GM12878 (cell line): ENCODE measurements around the gene DTNBP1. TPM values are rescaled to one million over a fixed set of nuclear protein-coding genes. Genes with fewer than 3 reads are reported as not detected.

Experiments
- ATAC-seq: fragments of 200-7000 bp; cut with Tn5 transposase; 3 replicates; pipeline ENCODE4 v1.9.1; 2020; ENCODE audit warnings: mild to moderate bottlenecking, moderate library complexity
- BruUV-seq: library from RNA; stranded (reverse); fragments of 400-500 nt; replicated peaks from 2 replicates; lab custom pipeline; 2021; lab: Mats Ljungman, UMichigan
- CTCF ChIA-PET: fragments of 300-600 bp; sonication (Branson Sonifier 250); formaldehyde crosslinking; extraction: SDS; loops from one replicate; lab custom pipeline; 2021; ENCODE audit warnings: inconsistent platforms; lab: Yijun Ruan, JAX
- POLR2A ChIA-PET: fragments of 350-600 bp; formaldehyde crosslinking; extraction: SDS; loops from one replicate; lab custom pipeline; 2021; ENCODE audit warnings: inconsistent platforms; lab: Charles Lee
- RAD21 ChIA-PET: fragments of 300-600 bp; sonication (Branson Sonifier 250); formaldehyde crosslinking; loops from one replicate; lab custom pipeline; 2023; ENCODE audit warnings: antibody characterized with exemption; ENCODE audit not compliant: unreplicated experiment; lab: Charles Lee
- SMC1A ChIA-PET: fragments of 300-600 bp; sonication (Branson Sonifier 250); formaldehyde crosslinking; loops from one replicate; lab custom pipeline; 2023; ENCODE audit not compliant: unreplicated experiment, uncharacterized antibody; lab: Charles Lee
- DNase-seq: peaks from one replicate; pipeline ENCODE4 v3.0.0-alpha.2; 2011; ENCODE audit warnings: low read depth, low spot score
- FAIRE-seq: peaks from 3 replicates; lab custom pipeline; 2011; peaks lifted over from hg19 to GRCh38; lab: Jason Lieb, UNC
- H2AFZ ChIP-seq: 2 replicates; pipeline ENCODE4 v1.6.0; 2011; ENCODE audit warnings: low read depth, low read length, control low read depth; ENCODE audit not compliant: control insufficient read depth
- H3K27ac ChIP-seq: 2 replicates; pipeline ENCODE4 v1.5.1; 2011; ENCODE audit warnings: control low read depth; ENCODE audit not compliant: control insufficient read depth, insufficient read depth
- H3K27me3 ChIP-seq, 2 experiments: replicated peaks in 1 of 2; 2 replicates each; pipeline versions ENCODE4 v1.6.0 to v1.6.1; 2011; ENCODE audit warnings: low read length in 1 of 2; ENCODE audit not compliant: control insufficient read depth in 2 of 2, insufficient read depth in 2 of 2
- H3K36me3 ChIP-seq, 2 experiments: 2 replicates each; pipeline ENCODE4 v1.5.1; 2011; ENCODE audit warnings: low read length in 1 of 2; ENCODE audit not compliant: control insufficient read depth in 2 of 2, insufficient read depth in 2 of 2
- H3K4me1 ChIP-seq: 2 replicates; pipeline ENCODE4 v1.6.1; 2011; ENCODE audit warnings: mild to moderate bottlenecking, low read length, moderate library complexity, mixed read lengths; ENCODE audit not compliant: control insufficient read depth, insufficient read depth
- H3K4me2 ChIP-seq: 2 replicates; pipeline ENCODE4 v1.6.0; 2011; ENCODE audit warnings: control low read depth; ENCODE audit not compliant: control insufficient read depth, insufficient read depth
- H3K4me3 ChIP-seq: fragments of 200-600 bp; sonication (generic); 2 replicates; pipeline ENCODE4 v1.5.1; 2016
- H3K79me2 ChIP-seq: 2 replicates; pipeline ENCODE4 v1.6.0; 2011; ENCODE audit warnings: low read length; ENCODE audit not compliant: control insufficient read depth, insufficient read depth
- H3K9ac ChIP-seq: 2 replicates; pipeline ENCODE4 v1.8.0; 2011; ENCODE audit warnings: low read length, control low read depth, mixed read lengths; ENCODE audit not compliant: control insufficient read depth, insufficient read depth
- H3K9me3 ChIP-seq: replicated peaks from 3 replicates; pipeline ENCODE4 v1.5.1; 2011; ENCODE audit warnings: mild to moderate bottlenecking, low read length; ENCODE audit not compliant: control insufficient read depth, insufficient read depth
- H4K20me1 ChIP-seq: 2 replicates; pipeline ENCODE4 v1.6.0; 2011; ENCODE audit not compliant: control insufficient read depth, insufficient read depth
- ATF7 ChIP-seq: fragments of 450-650 bp; IDR thresholded peaks from 2 replicates; pipeline ENCODE4 v1.6.1; 2016; ENCODE audit warnings: low read depth, mild to moderate bottlenecking
- IKZF2 ChIP-seq, 2 experiments: fragments of 450-650 bp; IDR thresholded peaks; 2 replicates each; pipeline ENCODE4 v1.6.1; 2017; ENCODE audit warnings: mild to moderate bottlenecking in 2 of 2, moderate library complexity in 2 of 2
- MTA2 ChIP-seq: fragments of 450-650 bp; IDR thresholded peaks from 2 replicates; pipeline ENCODE4 v1.6.1; 2016; ENCODE audit warnings: low read depth, mild to moderate bottlenecking, moderate library complexity
- POU2F2 ChIP-seq: IDR thresholded peaks from 3 replicates; pipeline ENCODE4 v1.6.1; 2011; ENCODE audit warnings: low read depth, mild to moderate bottlenecking, low read length, borderline replicate concordance
- RUNX3 ChIP-seq: IDR thresholded peaks from 2 replicates; pipeline ENCODE4 v1.6.1; 2012; ENCODE audit warnings: low read length, inconsistent platforms
- SUZ12 ChIP-seq: fragments of 200-600 bp; sonication (generic); IDR thresholded peaks from one replicate; pipeline ENCODE4 v1.6.1; 2018; ENCODE audit warnings: antibody characterized with exemption, mild to moderate bottlenecking; ENCODE audit not compliant: unreplicated experiment
- ZNF384 ChIP-seq: IDR thresholded peaks from 2 replicates; pipeline ENCODE4 v1.6.1; 2012; ENCODE audit warnings: low read depth, mild to moderate bottlenecking, low read length, improper control_type of control experiment, borderline replicate concordance
- WGBS: methylation state at CpG from one replicate; pipeline ENCODE4 v1.1.6; 2016; ENCODE audit warnings: low lambda C conversion rate; ENCODE audit not compliant: insufficient replicate concordance, insufficient coverage; ENCODE audit errors: missing lambda C conversion rate; 5-methylcytosine and 5-hydroxymethylcytosine counted together
- in situ Hi-C: fragments of 300-500 bp; cut with MboI; formaldehyde crosslinking; loops from 9 replicates; pipeline ENCODE4 v1.14.3; 2018; ENCODE audit warnings: mixed read lengths
- intact Hi-C: fragments of 100-400 bp; cut with micrococcal nuclease; formaldehyde crosslinking; loops from one replicate; pipeline ENCODE4 v1.14.2; 2022; ENCODE audit not compliant: unreplicated experiment
- polyA plus RNA-seq, 11 experiments: library from polyadenylated mRNA; depleted of rRNA in 4 of 11; unstranded in 6 of 11; stranded (reverse) in 5 of 11; fragments of >200 nt; fragmentation: Nextera tagmentation in 4 of 11; fragmentation: Illumina TruSeq in 1 of 11; extraction: Ambion mirVana in 4 of 11; extraction: Trizol in 1 of 11; gene quantifications; 1 replicate in 1 of 11; 2 replicates in 10 of 11; pipeline versions ENCODE4 v1.2.1 to v1.2.3, GENCODE V29; 2011 to 2016; ENCODE audit warnings: inconsistent platforms in 2 of 11, missing spikeins in 2 of 11, low read depth in 1 of 11
- total RNA-seq, 4 experiments: library from RNA; depleted of rRNA in 3 of 4; stranded (reverse); fragments of >200 nt in 3 of 4; fragmentation: Illumina TruSeq in 1 of 4; extraction: Trizol in 1 of 4; gene quantifications; 2 replicates each; pipeline versions ENCODE4 v1.2.1 to v1.2.3, GENCODE V29; 2013 to 2021
- TF ChIP-seq, protein P1 (sequence below): fragments of 450-650 bp; IDR thresholded peaks from 2 replicates; pipeline ENCODE4 v1.6.1; 2016; ENCODE audit warnings: mild to moderate bottlenecking
- TF ChIP-seq, protein P2 (sequence below): fragments of 450-650 bp; IDR thresholded peaks from 2 replicates; pipeline ENCODE4 v1.6.1; 2017; ENCODE audit warnings: low read depth, mild to moderate bottlenecking, moderate library complexity

The DTNBP1 gene
- total and polyA plus RNA-seq, 10 of the 15 experiments (the other 5 are each of a cell fraction or from before 2014, with no cell fraction given) = 7.1 to 40.3 (median 20.1) TPM

GRCh38 chr6:15578716-15579391 lies 84.0 kb downstream of the DTNBP1 start:
- Histone ChIP-seq H3K79me2 (no peaks in the 10 kb centered on the region), H3K4me3 (no peak overlapping the region), H3K36me3 (no peaks in the 10 kb centered on the region; a peak in 1 of 4 replicates), H3K9me3 (no peaks in the 10 kb centered on the region), H3K9ac (no peak overlapping the region), H3K4me2 (no peak overlapping the region), H4K20me1 (no peaks in the 10 kb centered on the region), H3K27ac (no peak overlapping the region), H2AFZ (no peak overlapping the region), H3K27me3 (no peaks in the 10 kb centered on the region), H3K4me1 (peaks cover 5% of the 10 kb centered on the region)
- POLR2A ChIA-PET = interaction anchor here (0.5 to 1.2 kb wide), 4 partner anchors 12 to 584 kb away, joined by 3 to 5 read pairs (median 4); no protein-coding TSS in a partner anchor
- peak; percentile 78 for ATAC-seq
- TF ChIP-seq, protein P1, sequence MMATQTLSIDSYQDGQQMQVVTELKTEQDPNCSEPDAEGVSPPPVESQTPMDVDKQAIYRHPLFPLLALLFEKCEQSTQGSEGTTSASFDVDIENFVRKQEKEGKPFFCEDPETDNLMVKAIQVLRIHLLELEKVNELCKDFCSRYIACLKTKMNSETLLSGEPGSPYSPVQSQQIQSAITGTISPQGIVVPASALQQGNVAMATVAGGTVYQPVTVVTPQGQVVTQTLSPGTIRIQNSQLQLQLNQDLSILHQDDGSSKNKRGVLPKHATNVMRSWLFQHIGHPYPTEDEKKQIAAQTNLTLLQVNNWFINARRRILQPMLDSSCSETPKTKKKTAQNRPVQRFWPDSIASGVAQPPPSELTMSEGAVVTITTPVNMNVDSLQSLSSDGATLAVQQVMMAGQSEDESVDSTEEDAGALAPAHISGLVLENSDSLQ = no peak
- 0 out of 2 replicates have a peak, but pooled peaks have one; percentile 20 for TF ChIP-seq RUNX3
- TF ChIP-seq, protein P2, sequence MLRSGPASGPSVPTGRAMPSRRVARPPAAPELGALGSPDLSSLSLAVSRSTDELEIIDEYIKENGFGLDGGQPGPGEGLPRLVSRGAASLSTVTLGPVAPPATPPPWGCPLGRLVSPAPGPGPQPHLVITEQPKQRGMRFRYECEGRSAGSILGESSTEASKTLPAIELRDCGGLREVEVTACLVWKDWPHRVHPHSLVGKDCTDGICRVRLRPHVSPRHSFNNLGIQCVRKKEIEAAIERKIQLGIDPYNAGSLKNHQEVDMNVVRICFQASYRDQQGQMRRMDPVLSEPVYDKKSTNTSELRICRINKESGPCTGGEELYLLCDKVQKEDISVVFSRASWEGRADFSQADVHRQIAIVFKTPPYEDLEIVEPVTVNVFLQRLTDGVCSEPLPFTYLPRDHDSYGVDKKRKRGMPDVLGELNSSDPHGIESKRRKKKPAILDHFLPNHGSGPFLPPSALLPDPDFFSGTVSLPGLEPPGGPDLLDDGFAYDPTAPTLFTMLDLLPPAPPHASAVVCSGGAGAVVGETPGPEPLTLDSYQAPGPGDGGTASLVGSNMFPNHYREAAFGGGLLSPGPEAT = 0 out of 2 replicates have a peak, but pooled peaks have one; percentile 13
- TF ChIP-seq ATF7 = peak; percentile 28; the same call in 1 of the 2 replicates
- peak; percentile 40; the same call in 1 of the 2 replicates for TF ChIP-seq ZNF384
- TF ChIP-seq IKZF2 (IDR thresholded peaks at IDR 0.05) = peak; percentile 52 to 54; a peak in 2 of 4 replicates
- 0 out of 2 replicates have a peak, but pooled peaks have one; percentile 20 for TF ChIP-seq MTA2
- TF ChIP-seq SUZ12 = no peak
- 0 out of 3 replicates have a peak, but pooled peaks have one; percentile 19 for TF ChIP-seq POU2F2
- SMC1A ChIA-PET = interaction anchor here (0.5 to 1.2 kb wide), 4 partner anchors 34 to 1041 kb away, joined by 3 to 5 read pairs (median 3); no protein-coding TSS in a partner anchor
- RAD21 ChIA-PET = interaction anchor here (0.9 to 1.2 kb wide), 3 partner anchors 9 to 45 kb away, joined by 4 to 5 read pairs (median 4); no protein-coding TSS in a partner anchor
- CTCF ChIA-PET = interaction anchor here (0.8 to 1.5 kb wide), 3 partner anchors 16 to 116 kb away, joined by 3 to 5 read pairs (median 3); no protein-coding TSS in a partner anchor
- FAIRE-seq = no peak
- DNase-seq = no peak
- no TSS peak for BruUV-seq
- in situ Hi-C loops (no loop called here), intact Hi-C loops (no loop called here)
- WGBS = 79% methylated on average over 3 of the region's 3 CpGs
